ENCODE data around the gene ACTL7B.
"Not testable (repeated sequence)": the region's sequence is repeated elsewhere in the genome, so short reads cannot be mapped to it uniquely, and the experiment has no call there.

The ACTL7B gene

DNA sequence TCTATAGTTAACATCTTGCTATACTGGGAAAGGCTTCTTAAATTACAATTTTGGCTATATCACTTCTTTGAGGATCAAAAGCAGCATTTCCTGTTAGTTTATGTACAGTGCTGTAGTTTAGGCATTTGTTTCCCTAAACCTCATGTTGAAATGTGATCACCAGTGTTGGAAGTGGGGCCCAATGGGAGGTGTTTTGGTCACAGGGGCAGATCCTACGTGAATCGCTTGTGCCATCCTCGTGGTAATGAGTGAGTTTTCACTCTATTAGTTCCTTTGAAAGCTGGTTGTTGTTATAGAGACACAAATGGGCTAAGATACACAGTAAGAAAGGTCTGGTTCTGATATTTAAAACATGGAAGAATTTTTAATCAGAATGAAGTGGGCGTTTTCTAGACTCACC is 12.0 kb upstream of the ACTL7B start:
- DNase-seq, result no peak

DNA sequence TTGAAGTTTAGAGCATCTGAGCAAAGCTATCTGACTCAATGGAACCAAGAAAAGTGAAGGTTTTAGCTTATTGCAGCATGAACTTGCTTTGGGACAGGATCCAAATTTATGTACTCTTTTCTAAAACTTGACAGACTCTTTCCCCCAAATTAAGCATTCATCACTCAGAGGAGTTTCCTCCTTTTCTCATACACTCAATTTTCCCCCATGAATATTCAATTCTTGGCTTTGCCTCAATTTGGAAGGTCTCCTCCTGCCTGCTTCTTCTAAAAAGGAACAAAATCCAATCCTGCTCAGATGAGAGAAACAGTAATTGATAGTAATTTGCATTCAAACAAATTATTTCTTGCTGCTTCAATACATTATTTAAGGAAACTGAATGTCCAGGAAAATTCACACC is 11.3 kb upstream of the ACTL7B start:
- no peak for DNase-seq

DNA sequence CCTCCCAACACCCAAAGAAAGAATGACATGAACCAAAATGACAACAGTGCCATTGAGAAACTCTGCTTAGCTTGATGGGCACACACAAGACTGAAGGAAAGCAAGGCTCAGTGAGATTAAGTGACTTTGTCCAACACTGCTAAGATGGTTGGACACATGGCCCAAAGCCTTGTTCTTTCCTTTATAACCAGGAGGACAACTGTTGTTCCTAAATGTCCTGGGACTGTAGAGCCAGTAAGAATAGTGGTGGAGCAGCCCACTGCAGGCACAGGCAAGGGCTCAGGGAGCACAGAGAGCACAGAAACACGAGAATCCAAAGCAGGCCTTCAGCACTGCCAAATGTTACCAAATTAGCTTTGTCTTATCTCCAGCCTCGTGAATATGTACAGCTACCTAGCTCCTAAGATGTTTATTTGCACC is 10.2 kb upstream of the ACTL7B start:
- DNase-seq, result no peak

DNA sequence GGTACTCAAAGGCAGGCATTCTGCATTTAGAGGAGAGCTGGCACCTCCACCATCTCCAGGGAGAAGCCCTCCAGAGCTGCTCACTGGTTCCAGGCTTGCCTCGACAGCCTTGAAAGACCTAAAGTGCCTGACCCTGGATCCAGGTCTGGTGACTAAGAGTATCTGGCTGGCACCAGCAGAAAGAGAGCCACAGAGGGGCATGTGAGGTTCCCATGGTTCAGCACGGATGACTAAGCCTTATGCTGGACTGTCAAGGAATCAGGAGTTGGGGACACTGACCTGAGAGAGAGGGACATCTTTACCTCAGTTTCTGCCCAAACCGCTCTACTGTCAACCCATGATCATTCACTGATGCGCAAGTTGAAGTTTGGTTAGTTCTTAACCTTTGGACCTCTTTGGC is 9.3 kb upstream of the ACTL7B start:
- DNase-seq, result no peak

DNA sequence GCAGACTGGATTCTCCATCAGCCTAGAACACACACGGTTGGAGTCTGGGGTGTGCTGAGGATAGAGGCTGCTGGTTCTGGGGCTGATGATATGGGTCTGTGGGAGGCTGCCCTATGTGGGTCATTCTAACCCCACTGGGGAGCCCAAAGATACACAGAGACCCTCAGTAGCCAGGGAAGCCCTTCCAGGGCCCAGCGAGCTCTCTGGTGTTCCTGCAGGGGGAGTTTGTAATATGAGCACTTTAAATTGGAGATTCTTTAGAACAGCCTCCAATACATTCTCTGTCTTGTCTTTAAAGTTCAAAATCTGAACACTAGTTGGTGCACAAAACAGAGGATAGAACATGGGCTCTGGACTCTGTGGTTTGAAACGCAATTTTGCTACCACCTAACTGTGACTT is 8.7 kb upstream of the ACTL7B start:
- DNase-seq, result no peak

DNA sequence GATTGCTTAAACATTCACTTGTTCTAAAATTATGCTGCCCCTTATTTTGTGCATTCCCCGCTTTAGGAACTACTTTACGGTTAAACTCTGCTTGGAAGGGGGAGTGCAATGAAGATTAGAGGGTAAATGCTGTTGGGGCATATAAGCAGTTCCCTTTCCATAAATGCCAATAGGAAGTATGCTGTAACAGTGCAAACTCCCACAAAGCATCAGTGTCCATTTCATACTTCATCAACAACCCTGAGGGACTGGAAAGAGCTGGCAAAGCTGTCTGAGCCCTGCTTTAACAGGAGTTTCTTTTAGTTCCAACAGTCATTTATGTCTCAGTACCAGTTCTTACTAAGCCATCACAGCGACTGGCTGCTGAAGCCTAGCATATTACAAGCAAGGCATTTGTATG is 8.1 kb upstream of the ACTL7B start:
- DNase-seq, result no peak

DNA sequence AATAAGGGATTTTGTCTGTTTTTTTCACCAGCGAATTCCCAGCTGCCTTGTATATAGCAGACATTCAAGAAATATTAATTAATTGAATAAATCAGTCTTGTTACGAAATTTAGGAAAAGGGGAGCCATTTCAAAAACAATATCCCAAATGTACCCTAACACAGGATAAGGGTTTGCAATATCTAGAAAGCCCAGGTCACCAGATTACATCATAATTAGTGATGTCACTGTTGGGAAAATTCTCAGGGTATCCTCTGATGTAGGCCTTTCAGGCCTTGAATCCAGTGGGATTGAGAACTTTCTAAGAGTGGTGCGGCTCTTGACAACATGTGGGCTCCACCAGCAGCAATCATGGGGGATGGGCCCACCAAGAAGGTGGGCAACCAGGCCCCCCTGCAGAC is 6.2 kb upstream of the ACTL7B start, which contains the start of gene ACTL7A:
TSS of gene ACTL7A (plus strand) at position 270 of the 400 bp plus-strand sequence. CDS start at position 327, 57 bp downstream.
- no peak for DNase-seq

DNA sequence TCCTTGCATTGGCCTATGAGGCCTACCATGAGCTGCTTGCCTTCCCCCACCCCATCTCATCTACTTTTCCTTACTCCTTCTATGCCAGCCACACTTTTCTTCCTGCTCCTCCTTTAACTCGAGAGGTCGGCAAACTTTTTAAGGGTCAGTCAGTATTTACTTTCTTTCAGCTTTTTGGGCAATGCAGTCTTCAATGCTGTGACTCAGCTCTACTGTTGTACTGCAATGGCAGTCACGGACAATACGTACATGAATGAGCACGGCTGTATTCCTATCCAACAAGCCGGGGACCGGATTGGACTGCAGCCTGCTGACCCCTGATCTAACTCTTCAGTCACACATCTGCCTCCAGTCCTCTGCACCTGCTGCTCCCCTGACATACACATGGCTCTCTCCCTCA is 5.7 kb upstream of the ACTL7B start:
- no peak for DNase-seq

DNA sequence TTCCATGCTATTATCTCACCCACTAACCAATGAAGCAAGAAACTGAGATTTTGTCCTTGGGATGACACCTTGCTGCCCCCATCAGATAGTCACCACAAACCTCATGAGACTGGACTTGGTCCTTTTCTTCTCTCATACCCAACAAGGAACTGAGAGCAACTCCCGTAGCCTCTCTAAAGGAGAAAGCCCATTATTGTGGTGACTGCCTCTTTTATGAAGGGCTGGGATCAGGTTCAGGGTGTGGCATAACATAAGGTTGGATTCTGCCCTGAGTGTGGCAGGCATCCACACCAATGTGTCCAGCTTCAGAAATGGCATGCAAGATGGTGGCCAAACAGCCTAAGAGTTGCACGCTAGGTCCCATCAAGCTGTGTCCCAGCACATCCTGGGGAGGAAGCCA is 5.0 kb upstream of the ACTL7B start:
- no peak for DNase-seq

DNA sequence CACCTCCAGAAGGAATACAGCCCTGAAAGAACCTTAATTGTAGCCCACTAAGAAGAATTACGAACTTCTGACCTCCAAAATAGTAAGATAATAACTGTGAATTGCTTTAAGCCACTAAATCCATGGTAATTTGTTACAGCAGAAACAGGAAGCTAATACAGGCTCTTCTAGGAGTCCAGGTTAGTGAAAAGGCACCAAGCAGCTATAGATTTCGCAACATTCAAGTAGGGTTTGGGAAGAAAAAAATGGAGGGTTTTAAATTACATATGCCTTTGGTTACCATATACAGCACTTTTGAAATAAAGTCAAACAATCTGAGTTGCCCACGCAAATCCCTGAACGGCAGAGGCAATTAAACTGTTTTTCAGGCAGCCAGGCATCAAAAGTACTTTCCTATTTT is 4.6 kb upstream of the ACTL7B start:
- DNase-seq, result no peak

DNA sequence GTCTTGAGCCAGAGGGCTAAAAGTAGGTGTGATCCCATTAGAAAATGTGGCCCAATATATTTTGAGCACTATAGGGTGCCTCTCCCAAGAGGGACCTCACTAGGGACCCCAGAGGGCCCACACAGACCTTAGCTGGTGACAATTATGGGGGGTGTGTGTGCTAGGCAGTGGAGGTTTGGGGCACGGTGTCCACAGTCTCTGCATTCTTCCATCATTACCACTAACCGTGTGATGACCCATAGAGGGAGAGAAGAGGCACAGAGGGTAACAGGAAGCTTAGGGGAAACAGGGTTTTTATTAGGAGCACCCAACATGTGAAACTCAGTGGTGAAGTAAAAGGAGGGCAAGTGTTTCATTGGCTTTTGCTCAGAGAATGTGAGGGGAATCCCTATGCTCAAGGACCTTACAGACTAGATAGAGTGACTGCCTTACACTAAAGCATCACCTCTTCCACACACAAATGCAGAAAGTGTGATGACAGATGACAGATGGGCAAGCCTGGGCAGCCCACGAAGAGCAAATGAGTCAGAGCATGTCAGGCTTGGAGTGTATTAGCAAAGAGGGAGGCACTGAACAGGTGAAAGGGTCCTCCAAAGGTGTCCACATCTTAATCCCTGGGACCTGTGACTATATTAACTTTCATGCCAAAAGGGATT is 3.8 kb upstream of the ACTL7B start:
- no peak for DNase-seq

DNA sequence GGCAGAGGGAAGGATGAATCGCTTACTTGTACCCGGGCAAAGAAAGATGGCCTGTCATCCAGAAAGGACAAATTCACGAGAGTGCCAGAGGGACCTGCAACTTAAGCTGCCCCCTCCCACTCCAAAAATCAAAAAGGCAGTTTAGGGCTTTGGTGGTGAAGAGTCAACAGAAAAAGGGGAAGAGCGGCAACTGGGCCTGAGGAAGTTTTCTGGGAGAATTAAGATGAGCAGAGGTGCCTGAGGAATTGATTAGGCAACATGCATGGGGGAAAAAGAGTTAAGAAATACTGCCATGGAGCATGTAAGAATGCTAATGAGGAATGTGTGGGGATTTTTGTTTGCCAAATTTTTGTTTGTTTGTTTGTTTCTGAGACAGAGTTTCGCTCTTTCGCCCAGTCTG is 1.8 kb upstream of the ACTL7B start:
- no peak for DNase-seq

DNA sequence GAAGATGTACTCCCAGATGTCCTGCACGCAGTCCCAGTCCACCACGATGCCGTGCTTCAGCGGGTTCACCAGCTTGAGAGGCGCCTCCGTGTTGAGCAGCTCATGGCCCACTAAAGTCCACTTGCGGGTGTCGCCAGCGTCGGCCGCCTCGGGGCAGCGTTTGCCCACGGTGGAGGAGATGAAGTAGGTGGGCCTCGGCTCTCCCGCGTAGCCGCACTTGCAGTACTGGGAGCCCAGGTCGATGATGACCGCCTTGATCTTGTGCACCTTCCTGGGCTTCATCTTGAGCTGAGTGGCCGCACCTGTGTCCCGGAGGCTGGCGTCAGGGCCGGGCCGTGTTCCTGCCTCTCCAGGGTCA is 278 bp downstream of the ACTL7B start:
- DNase-seq, result no peak

DNA sequence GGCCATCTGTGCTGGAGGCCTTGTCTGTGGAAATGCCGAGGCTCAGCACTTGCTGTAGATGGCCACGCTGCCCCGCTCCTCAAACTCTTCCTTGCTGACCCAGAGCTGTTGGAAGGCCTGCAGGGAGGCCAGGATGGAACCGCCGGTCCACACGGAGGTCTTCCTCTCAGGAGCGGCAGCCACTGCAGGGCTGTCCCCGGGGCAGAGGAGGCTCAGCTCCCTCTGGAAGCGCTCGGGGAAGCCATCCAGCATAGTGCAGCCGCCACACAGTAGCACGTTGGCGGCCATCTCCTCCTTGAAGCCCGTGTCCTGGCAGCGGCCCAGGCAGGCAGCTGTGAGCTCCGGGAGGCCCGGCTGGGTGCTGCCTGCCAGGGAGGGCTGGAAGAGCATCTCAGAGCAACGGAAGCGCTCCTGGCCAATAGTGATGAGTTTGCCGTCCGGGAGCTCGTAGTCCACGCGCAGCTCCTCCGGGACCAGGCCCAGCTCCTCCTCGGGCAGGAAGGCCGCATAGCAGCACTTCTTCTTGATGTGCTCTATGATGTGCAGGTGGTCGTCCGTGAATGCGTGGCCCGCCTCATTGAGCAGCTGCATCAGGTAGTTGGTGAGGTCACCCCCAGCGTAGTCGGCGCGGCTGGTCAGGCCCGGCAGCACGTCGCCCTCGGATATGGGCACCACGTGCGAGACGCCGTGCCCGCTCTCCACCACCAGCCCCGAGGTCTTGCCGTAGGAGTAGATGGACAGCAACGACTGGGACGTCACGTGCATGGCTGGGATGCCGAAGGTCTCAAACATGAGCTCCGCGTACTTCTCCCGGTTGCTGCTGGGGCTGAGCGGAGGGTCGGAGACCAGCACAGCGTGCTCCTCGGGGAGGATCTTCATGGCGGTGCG is 901 bp downstream of the ACTL7B start:
- DNase-seq, result no peak

DNA sequence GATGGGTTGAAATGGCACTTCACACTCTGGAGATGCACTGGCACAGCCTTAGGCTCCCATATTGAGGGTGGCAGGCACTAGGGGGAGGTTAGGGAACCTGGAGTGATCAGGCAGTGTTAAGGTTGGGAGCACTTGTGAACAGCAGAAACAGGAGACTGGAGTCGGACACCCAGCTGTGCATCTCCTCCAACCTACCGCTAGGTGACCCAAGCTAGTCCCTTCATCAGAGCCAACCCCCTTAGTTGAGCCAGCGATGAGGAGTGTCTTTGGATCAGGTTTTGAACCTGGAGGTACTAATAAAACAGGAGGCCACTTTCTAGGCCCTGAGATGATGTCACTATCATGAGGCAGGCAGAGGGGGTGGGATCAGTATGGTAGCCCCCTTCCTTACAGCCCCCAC is 1.7 kb downstream of the ACTL7B start:
- no peak for DNase-seq

DNA sequence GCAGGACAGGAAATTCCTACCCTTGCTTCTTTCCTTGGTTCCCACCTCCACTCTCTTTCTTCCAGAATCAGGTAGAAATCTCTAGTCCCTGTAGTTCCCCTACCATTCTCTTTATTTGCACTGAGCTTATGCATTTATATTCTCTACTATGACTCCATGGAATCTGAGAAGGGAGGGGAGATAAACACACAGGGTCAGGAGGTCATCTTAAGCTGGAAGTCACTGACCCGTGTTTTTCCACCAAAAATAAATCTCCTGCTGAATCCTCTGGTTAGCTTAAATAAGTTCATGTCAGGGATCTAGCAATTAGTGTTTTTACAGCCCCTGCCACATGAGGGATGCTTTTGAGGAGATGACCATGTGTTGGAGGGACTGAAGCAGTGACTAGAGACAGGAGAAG is 3.7 kb downstream of the ACTL7B start:
- no peak for DNase-seq

DNA sequence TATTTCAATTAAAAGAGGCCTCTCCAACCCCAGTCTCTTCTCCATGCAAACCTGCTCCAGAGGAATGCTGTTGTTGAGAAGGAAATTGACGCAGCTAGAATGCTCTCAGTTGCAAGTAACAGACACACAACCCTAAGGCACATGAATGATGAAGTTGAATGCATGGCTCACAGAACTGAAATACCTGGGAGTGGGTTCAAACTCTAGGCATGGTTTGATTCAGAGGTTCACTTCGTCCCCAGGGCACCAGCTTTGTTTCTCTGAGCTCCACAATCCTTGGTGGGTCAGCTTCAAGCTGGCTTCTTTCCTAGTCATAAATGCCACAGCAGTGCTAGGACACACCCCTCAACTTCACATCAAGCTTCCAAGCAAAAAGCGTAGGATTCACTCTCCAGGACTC is 4.6 kb downstream of the ACTL7B start:
- no peak for DNase-seq

DNA sequence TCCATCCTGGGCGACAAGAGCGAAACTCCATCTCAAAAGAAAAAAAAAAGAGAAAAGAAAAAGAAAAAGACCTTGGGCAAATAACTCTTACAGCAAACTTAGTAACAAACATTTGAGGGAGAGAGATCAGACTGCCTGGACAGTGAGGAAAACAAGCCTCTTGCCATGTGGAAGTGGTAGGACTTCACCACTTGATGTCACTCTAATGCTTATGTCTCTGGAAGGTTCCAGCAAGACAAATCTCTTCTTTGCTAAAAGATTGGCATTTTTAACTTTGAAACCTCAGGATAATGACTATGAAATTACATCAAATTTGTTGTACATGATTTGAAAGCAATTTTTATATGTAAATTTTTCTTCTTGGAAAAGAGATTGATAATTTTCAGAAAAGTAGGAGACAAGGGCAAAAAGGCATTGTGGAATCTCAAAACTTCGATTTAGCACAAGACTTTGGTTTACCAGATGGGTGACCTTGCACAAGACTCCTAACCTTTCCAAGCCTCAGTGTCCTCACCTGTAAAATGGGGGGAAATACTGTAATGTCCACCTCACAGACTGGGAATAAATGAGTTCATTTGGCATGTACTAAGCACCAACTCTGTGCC is 5.4 kb downstream of the ACTL7B start:
- DNase-seq, result no peak

DNA sequence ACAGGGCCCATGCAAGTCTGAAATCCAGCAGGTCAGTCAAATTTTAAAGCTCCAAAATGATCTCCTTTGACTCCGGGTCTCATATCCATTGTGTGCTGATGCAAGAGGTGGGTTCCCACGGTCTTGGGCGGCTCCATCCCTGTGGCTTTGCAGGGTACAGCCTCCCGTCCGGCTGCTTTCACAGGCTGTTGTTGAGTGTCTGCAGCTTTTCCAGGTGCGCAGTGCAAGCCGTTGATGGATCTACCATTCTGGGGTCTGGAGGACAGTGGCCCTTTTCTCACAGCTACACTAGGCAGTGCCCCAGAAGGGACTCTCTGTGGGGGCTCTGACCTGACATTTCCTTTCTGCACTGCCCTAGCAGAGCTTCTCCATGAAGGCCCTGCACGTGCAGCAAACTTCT is 7.5 kb downstream of the ACTL7B start:
- DNase-seq, result not testable (repeated sequence)

DNA sequence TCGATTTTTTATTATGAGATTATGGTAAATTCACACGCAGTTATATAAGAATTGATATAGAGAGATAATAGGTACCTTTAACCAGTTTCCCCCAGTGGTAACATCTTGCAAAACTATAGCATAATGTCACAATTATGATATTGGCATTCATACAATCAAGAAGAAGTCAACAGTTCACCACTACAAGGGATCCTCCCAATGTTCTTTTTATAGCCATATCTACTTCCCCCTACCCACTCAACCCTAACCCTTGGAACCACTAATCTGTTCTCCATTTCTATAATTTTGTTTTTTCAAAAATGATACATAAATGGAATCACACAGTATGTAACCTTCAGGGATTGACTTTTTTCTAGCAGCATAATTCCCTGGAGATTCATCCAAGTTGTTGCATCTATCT is 9.8 kb downstream of the ACTL7B start:
- no peak for DNase-seq

DNA sequence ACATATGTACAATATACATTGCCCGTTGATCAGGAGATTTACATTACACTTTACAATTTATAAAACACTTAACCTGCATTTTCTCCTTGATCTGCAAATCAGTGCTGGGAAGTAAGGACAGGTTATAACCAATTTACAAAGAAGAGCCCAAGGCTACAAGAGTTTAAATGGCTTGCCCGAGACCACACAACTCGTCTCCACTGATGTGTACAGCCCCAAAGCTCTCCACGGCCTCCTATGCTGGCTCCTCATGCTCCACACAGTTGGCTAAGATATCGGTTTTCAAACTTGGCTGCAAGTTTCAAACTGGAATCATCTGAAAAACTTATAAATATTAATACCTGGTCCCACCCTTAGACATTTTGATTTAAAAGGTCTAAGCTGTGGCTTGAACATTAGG is 10.3 kb downstream of the ACTL7B start:
- DNase-seq, result no peak

DNA sequence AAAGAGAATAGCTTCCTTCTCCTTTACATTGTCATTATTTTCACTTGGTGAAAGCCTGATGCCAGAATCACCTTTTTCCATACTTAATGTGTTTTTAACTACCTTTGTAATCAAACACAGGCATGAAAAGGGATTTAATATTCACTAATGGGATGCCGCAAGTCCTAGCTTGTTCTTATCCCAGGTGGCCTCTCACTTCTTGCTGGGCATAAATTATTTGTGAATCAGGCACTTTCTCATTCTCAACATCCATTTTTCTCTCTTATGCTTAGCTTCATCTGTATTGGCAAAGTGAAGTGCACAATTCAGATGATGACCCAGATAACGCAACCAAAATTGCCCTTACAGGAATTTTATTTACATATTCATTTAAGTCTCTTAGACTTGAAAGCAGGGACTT is 10.9 kb downstream of the ACTL7B start:
- DNase-seq, result no peak

DNA sequence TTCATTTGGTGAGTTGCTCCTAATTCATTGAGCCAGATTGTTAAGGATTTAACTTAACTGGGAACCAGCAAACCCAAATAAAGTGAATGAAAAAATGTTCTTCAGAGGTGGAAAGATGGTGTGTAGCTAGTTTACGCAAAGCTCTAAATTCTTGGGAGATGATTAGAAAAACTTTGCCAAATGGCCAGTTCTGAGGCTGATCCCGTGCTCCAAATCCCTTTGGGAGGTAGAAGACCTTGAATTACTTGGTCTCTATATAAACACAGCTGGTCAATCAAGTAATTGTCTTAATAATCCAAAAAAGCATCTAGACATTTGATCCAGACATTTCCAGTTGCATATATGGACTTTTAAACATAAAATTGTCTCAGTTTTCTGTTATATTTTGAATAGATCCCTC is 11.4 kb downstream of the ACTL7B start:
- no peak for DNase-seq

DNA sequence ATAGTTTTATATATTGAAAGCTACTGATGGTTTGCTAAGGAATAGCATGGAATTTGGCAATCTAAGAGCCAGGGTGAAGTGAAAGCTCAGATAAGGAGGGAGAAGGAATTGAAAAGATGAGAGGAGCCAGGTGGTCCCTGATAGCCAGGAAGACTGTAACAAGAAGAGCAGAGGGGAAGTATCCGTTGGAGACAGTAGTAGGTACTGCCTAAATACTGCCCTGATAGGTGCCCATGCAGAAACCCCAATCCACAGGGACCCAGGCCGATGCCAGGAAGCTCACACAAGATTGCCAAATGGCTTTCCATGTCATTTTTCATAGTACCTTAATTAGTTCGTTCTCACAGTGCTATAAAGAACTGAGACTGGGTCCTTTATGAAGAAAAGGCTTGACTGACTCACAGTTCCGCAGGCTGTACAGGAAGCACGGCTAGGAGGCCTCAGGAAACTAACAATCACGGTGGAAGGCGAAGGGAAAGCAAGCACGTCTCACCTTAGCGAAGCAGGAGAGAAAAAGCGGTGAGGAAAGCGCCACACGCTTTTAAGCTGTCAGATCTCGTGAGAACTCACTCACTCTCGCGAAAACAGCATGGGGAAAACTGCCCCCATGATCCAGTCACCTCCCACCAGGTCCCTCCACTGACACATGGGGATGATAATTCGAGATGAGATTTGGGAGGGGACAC is 13.0 kb downstream of the ACTL7B start:
- DNase-seq, result no peak

Measured in stimulated activated CD4-positive, alpha-beta T cell treated with anti-CD3 and anti-CD28 coated beads, Interleukin-4, amount 100 ng/mL, for 24 hours (primary cell).